HCT116 (cell line): ENCODE data around the gene MACROH2A1.

ENCODE experiments used
- EGR1 ChIP-seq: IDR thresholded peaks from 2 replicates; pipeline ENCODE4 v1.6.1; 2012; ENCODE audit warnings: low read depth
- FOSL1 ChIP-seq: IDR thresholded peaks from 2 replicates; pipeline ENCODE4 v1.6.1; 2012; ENCODE audit warnings: low read depth
- POLR2A ChIP-seq: IDR thresholded peaks from 2 replicates; pipeline ENCODE4 v1.7.0; 2011; ENCODE audit warnings: borderline replicate concordance; ENCODE audit not compliant: insufficient read depth, insufficient read length; ENCODE audit errors: extremely low read depth
- POLR2AphosphoS5 ChIP-seq: IDR thresholded peaks from 2 replicates; pipeline ENCODE4 v1.6.1; 2011; ENCODE audit warnings: mild to moderate bottlenecking, low read depth, low read length, moderate library complexity
- YY1 ChIP-seq: IDR thresholded peaks from 2 replicates; pipeline ENCODE4 v1.6.1; 2011; ENCODE audit warnings: low read length, low read depth, moderate library complexity, mild to moderate bottlenecking; ENCODE audit not compliant: insufficient replicate concordance; ENCODE audit errors: extremely low read depth
- TF ChIP-seq, protein P1 (sequence below): IDR thresholded peaks from 2 replicates; pipeline ENCODE4 v1.6.1; 2012
- TF ChIP-seq, protein P2 (sequence below), 3 experiments: fragments of 200-600 bp in 1 of 3; sonication (generic) in 1 of 3; IDR thresholded peaks in 2 of 3; conservative IDR thresholded peaks in 1 of 3; 2 replicates each; pipeline ENCODE4 v1.5.1; 2012 to 2017; ENCODE audit warnings: low read depth in 2 of 3, low read length in 2 of 3, antibody characterized with exemption in 1 of 3, borderline replicate concordance in 1 of 3, control low read depth in 1 of 3, mild to moderate bottlenecking in 1 of 3, mixed read lengths in 1 of 3, mixed run types in 1 of 3, moderate library complexity in 1 of 3; ENCODE audit not compliant: insufficient read depth in 1 of 3
- TF ChIP-seq, protein P3 (sequence below): IDR thresholded peaks from 2 replicates; pipeline ENCODE4 v1.6.1; 2012

DNA sequence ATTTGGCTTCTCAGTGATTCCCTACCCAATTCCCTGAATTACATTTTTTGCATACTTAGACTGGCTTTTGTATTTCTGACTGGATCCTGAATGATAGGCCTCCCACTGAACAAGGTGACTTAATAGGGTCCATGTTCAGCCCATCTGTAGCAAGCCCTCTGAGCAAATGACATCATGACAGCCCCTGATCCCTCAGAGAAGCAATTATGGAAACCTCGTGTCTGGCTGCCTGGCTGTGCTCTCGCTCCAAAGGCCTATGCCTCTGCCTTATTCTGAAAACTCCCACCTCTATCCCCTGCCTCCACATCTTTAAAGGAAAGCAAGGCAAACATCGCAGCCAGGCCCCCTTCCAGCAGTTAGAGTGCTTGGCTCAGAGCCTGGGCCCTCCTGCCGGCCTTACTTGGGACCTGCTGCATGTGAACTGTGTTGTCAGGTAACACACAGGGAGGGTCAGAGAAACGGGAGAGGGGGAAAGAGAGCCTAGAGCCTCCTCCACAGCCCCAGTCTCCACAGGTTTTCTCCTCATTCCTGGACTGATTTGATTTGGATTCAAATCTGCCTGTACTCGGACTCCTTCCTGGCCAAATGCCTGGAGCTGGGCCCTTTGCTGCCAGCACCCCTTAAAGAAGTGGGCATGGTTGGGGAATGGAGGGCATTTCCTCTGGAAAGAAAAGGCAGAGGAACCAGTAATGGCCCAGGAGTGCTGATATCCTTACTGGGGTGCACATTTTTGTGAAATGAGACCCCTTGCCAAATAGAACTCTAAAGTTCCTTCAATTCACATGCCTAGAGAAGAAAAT, 44.3 kb upstream of the MACROH2A1 start:
- no peak for TF ChIP-seq POLR2AphosphoS5
- TF ChIP-seq, protein P1, sequence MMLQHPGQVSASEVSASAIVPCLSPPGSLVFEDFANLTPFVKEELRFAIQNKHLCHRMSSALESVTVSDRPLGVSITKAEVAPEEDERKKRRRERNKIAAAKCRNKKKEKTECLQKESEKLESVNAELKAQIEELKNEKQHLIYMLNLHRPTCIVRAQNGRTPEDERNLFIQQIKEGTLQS, result no peak
- TF ChIP-seq, protein P2, sequence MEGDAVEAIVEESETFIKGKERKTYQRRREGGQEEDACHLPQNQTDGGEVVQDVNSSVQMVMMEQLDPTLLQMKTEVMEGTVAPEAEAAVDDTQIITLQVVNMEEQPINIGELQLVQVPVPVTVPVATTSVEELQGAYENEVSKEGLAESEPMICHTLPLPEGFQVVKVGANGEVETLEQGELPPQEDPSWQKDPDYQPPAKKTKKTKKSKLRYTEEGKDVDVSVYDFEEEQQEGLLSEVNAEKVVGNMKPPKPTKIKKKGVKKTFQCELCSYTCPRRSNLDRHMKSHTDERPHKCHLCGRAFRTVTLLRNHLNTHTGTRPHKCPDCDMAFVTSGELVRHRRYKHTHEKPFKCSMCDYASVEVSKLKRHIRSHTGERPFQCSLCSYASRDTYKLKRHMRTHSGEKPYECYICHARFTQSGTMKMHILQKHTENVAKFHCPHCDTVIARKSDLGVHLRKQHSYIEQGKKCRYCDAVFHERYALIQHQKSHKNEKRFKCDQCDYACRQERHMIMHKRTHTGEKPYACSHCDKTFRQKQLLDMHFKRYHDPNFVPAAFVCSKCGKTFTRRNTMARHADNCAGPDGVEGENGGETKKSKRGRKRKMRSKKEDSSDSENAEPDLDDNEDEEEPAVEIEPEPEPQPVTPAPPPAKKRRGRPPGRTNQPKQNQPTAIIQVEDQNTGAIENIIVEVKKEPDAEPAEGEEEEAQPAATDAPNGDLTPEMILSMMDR (IDR thresholded peaks at IDR 0.05 in 2 of 3, conservative IDR thresholded peaks at IDR 0.05 in 1 of 3; ENCODE audit: borderline replicate concordance in 1 of 3, insufficient read depth in 1 of 3, low read depth in 2 of 3, low read length in 2 of 3), result no peak
- no peak for TF ChIP-seq POLR2A
- TF ChIP-seq YY1, result no peak
- TF ChIP-seq, protein P3, sequence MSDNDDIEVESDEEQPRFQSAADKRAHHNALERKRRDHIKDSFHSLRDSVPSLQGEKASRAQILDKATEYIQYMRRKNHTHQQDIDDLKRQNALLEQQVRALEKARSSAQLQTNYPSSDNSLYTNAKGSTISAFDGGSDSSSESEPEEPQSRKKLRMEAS, result no peak
- TF ChIP-seq EGR1, result no peak
- TF ChIP-seq FOSL1, result no peak
